ENCODE measurements around the gene CDV3.

DNA sequence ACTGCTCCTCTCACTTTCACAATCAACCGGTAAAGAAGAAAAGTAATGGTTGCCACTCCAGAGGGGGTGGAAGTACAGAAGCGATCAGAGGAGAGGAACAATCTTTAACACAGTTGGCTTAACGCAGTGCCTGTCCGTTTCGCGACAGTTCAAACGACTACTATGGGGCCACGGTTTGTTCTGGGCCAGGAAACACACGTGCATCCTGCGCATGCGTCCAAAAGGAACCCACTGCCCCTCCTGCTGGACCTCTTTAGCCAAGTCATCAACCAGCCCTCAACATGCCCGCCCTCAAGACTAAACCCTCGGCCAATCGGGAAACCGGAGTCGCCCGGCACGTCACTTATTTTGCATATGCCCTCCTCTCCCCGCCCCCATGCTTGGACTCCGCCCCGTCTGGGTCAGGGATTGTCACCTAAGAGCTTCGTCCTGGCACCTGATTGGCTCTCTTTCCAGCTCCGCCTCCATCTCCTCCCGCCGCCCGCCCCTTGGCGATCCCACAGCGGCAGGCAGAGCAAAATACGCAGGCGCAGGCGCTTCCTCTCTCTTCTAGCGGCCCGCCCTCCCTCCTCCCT, 345 bp upstream of the CDV3 start:
- TF ChIP-seq CTCF (conservative IDR thresholded peaks at IDR 0.05) (no peak), EZH2 (IDR thresholded peaks at IDR 0.05; ENCODE audit: low read depth) (no peak)

Measured in PC-9 (cell line).